Uterus (tissue), 2 donors: Measurements from ENCODE around the gene SSC4D.

Experiments used
- CTCF ChIP-seq, 4 experiments: fragments of 200-600 bp in 2 of 4; fragments of 450-650 bp in 2 of 4; sonication (generic) in 2 of 4; IDR thresholded peaks; one replicate each; pipeline ENCODE4 v1.5.1; 2016 to 2019; ENCODE audit warnings: antibody characterized with exemption in 4 of 4, mild to moderate bottlenecking in 2 of 4, moderate library complexity in 1 of 4
- POLR2A ChIP-seq, 2 donors: fragments of 450-650 bp; IDR thresholded peaks; one replicate each; pipeline ENCODE4 v1.6.1; 2016; ENCODE audit warnings: antibody characterized with exemption in 2 of 2, mild to moderate bottlenecking in 1 of 2, moderate library complexity in 1 of 2

DNA sequence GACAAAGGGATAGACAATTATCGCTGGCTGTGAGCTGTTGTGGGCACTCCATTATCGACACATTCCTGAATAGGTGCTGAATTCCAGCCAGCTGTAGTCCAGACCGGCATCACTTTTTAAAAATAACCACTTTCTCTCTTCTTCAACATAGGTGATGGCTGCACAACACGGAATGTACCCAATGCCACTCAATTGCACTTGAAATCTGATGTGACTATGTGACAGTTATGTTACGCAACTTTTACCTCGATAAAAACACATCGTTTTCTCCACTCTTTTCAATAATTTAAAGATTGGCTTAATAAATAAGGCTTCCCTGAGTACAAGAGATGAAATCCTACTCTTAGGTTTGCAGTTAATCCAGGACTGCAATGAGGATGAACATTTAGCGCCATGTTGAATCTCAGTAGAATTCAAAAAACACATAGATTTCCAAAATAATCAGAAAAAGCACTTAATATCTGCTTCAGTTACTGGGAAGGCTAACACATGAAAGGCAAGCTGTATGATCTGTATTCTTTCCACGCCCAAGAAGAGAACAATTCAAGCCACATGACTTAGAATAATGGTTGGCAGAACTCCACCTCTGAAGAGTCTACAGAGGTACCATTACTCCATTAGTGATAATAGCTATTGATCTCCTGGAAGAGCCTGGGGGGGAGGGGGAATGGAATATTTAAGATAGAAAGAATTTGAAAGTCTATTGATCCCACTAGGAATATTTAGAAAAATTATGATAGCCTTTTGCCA is 54.3 kb downstream of the SSC4D start:
- TF ChIP-seq CTCF (IDR thresholded peaks at IDR 0.05) (no peak), POLR2A (IDR thresholded peaks at IDR 0.05) (no peak)
